ENCODE results near the gene ZNF81.

- TF ChIP-seq REST (IDR thresholded peaks at IDR 0.05; ENCODE audit: low read depth), result no peak
- TF ChIP-seq CTCF (IDR thresholded peaks at IDR 0.05 in 2 of 3, conservative IDR thresholded peaks at IDR 0.05 in 1 of 3; ENCODE audit: borderline replicate concordance in 1 of 3, insufficient read depth in 1 of 3, low read depth in 2 of 3, low read length in 2 of 3), result no peak
- no peak for TF ChIP-seq EZH2 (IDR thresholded peaks at IDR 0.05)
- TF ChIP-seq SRF (IDR thresholded peaks at IDR 0.05; ENCODE audit: low read depth), result no peak
- TF ChIP-seq TCF7L2 (IDR thresholded peaks at IDR 0.05; ENCODE audit: borderline replicate concordance, extremely low read depth, insufficient read depth, insufficient read length), result no peak
- no peak for TF ChIP-seq POLR2A (IDR thresholded peaks at IDR 0.05; ENCODE audit: borderline replicate concordance, extremely low read depth, insufficient read depth, insufficient read length)
- TF ChIP-seq SP1 (IDR thresholded peaks at IDR 0.05; ENCODE audit: low read depth), result no peak
- TF ChIP-seq RAD21 (IDR thresholded peaks at IDR 0.05; ENCODE audit: low read depth), result no peak
- no peak for TF ChIP-seq ZBTB33 (IDR thresholded peaks at IDR 0.05; ENCODE audit: extremely low read depth, insufficient replicate concordance, low read length)
- no peak for TF ChIP-seq POLR2AphosphoS5 (IDR thresholded peaks at IDR 0.05; ENCODE audit: low read depth, low read length)
- TF ChIP-seq ZNF274 (IDR thresholded peaks at IDR 0.05; ENCODE audit: low read depth, low read length), result no peak
- TF ChIP-seq JUND (IDR thresholded peaks at IDR 0.05), result no peak
- no peak for TF ChIP-seq SIN3A (IDR thresholded peaks at IDR 0.05; ENCODE audit: low read depth)
Measured at GRCh38 chrX:47941423-47941822, 104.7 kb downstream of the ZNF81 start.

Data from HCT116 (cell line).